ENCODE results near the gene GPR21.

- TF ChIP-seq, protein P1, sequence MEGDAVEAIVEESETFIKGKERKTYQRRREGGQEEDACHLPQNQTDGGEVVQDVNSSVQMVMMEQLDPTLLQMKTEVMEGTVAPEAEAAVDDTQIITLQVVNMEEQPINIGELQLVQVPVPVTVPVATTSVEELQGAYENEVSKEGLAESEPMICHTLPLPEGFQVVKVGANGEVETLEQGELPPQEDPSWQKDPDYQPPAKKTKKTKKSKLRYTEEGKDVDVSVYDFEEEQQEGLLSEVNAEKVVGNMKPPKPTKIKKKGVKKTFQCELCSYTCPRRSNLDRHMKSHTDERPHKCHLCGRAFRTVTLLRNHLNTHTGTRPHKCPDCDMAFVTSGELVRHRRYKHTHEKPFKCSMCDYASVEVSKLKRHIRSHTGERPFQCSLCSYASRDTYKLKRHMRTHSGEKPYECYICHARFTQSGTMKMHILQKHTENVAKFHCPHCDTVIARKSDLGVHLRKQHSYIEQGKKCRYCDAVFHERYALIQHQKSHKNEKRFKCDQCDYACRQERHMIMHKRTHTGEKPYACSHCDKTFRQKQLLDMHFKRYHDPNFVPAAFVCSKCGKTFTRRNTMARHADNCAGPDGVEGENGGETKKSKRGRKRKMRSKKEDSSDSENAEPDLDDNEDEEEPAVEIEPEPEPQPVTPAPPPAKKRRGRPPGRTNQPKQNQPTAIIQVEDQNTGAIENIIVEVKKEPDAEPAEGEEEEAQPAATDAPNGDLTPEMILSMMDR (IDR thresholded peaks at IDR 0.05), result no peak
- TF ChIP-seq POLR2A (IDR thresholded peaks at IDR 0.05) (no peak), EP300 (IDR thresholded peaks at IDR 0.05) (no peak), POLR2AphosphoS5 (IDR thresholded peaks at IDR 0.05) (no peak)
Observed at GRCh38 chr9:123026425-123026824, 7.0 kb upstream of the GPR21 start.
